HG03066 (cell line): Measurements from ENCODE around the gene GMEB2.
"Not testable (repeated sequence)": the region's sequence is repeated elsewhere in the genome, so short reads cannot be mapped to it uniquely, and the experiment has no call there.

Source experiments
- ATAC-seq: cut with Tn5 transposase; IDR thresholded peaks from one replicate; pipeline ENCODE4 v1.9.1; 2021; ENCODE audit warnings: low read depth; ENCODE audit not compliant: unreplicated experiment

The GMEB2 gene

DNA sequence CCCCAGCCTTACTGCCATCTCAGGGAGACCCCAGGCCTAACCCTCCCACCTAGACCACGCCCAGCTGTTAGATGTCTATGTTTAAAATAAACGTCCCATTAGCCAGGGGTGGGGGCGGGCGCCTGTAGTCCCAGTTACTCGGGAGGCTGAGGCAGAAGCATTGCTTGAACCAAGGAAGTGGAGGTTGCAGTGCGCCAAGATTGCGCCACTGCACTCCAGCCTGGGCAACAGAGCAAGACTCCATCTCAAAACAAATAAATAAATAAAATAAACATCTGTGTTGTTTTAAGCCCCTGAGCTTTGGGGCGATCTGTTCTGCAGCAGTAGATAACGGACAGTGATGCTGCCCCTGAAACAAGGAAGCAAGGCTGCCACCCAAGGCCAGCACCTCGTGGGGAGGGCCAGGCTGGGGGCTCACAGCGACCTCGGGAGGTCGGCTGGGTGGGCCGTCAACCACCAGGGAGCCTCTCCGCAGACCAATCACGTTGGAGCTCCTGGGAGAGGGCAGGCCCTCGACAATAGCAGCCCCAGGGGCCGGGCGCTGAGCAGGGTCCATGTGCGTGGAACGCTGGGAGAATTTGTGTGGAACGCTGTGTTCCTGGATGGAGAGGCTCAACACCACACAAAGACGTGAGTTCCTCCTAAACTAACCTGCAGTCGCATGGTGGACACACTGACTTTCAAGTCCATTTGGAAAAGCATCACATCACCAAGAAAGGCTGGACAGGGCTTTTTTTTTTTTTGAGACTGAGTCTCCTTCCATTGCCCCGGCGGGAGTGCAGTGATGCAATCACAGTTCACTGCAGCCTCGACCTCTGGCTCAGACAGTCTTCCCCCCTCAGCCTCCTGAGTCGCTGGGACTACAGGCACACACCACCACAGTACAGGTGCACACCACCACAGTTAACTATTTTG lies 51.8 kb downstream of the GMEB2 start:
- no peak for ATAC-seq

DNA sequence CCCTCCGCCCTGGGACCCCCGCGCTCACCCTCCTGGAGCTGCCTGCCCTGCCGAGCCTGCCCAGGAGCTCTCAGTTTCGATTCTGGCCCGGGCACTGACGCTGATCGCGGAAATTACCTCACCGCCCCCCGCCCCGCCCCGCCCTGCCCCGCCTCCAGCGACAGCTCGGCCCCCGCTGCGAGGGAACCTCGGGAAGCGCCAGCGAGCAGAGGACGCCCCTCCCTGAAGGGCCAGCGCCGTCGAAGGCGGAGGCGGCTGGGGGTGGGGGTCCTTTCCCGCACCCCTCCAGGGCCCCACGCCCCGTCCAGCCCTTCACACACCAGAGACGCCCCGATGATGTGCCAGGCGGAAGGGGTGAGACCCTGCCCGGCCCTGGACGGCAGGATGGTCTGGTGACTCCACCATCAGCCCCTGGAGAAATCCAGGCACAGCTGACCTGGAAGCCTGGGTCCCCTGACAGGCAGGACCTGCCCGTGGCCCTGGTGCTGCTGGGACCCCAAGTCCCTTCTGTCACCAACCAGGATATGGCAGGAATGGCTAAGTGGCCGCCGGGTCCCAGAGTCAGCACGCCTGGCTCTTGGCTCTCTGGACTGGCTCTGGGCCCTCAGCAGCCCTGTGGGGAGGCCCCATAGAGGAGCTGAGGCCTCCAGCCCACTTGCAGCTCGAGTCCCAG lies 52.6 kb downstream of the GMEB2 start, which contains the start of gene HELZ2:
HELZ2 (minus strand) TSS at position 84 of the 673 bp plus-strand sequence. CDS start 1,854 bp downstream, outside the sequence.
- no peak for ATAC-seq

GRCh38 chr20:63573647-63574131 lies 53.2 kb downstream of the GMEB2 start:
- no peak for ATAC-seq

DNA sequence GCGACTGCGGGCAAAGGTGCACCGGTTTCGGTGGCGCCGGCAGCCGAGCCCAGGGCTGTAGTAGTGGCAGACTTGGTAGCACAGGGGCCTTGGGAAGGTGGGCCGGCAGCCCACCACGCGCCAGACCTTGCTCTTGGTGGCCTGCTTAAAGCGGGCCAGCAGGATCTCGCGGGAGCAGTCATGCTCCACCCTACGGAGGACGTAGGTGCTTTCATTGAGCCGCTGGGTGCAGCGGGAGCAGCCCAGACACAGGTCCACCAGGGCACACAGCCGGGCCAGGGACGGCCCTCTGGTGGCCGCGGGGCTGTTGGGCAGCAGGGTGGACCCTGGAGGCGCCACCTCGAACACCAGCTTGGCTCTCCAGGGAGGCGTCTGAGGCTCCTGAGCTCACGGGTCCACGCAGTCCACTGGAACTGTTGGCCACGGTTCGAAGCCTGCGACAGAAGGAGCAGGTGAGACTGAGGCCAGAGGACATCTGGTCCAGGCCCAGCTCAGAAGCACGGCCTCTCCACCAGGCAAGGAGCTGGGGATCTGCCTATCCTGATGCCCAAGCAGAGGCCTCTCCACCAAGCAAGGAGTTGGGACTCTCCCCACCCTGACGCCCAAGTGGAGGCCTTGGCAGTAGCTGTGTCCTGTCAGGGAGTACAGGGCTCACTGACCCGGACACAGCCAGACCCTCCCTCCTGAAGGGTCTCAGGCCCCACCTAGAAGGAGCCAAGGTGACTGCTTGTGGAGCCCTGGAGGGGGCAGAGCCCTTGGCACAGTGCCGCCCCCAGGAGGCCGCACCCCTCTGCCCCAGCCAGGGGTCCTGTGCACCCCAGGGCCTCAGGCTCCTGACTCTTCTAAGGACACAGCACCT lies 53.9 kb downstream of the GMEB2 start:
- ATAC-seq = no peak

DNA sequence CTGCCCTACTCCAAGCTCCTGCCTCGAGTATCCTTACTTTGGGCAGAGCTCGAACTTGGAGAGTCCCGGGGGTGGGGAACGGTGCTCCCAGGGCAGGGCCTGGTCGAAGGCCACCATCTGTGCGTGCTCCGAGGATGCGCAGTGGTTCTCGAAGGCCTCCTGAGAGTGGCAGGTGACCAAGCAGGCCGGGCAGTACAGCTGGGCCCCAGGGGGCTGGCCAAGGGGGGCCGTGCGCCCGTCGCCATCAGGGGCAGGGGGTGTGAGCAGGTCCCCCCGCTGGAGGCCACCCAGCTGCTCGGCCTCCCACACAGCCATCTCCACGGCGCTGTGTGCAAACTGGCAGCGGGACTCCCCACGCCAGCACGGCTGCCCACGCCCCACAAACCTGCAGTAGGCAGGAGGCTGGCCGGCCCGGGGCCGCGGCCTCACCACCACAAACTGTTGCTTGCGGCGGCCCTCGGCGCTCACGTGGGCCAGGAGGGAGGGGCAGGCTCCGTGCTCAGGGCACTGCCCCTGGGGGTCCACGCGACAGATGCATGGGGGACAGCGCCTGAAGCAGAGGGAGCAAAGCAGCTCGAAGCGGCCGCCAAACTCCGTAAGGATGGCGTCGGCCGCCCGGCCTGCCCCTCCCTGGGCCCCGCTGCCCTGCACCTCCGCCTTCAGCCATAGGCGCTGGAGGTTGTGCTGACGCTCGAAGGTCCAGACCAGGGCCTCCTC lies 54.7 kb downstream of the GMEB2 start:
- ATAC-seq = no peak

GRCh38 chr20:63571087-63571478 lies 55.8 kb downstream of the GMEB2 start:
- not testable (repeated sequence) for ATAC-seq

DNA sequence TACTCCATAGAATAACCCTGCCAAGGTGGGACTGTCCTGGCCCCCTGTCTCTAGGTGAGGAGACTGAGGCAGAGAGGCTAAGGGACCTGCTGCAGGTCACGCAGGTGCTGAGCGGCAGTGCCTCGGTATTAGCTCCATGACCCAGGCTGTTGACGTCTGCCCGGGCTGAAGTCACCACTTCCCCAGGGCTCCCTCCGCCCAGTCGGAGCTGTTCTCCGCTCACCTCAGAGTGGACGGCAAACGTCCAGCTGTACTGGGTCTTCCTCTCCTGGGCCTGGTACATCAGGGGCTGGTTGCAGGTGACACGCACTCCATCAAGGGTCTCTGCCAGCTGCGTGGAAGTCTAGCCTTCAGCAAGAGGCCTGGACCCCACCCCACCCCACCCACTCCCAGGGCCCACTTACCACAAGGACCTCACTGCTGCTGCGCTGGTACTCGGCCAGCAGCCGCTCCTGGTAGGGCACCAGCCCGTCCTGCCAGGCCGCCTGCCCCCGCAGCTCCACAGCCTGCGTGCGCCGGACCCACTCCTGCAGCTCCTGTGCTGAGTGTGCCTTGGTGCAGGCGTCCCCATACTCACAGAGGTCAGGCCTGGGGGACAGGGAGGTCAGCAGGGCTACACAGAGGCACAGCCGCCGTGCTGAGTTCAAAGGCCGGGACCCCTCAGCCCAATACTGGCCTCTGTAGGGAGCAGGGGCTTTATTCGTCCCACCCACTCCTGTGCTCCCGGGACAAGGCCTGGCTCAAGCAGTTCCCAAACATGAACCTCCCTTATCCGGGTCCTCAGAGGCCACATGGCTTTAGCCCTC lies 56.4 kb downstream of the GMEB2 start:
- ATAC-seq = no peak

- ATAC-seq = no peak
Measured at GRCh38 chr20:63568986-63569949, 57.6 kb downstream of the GMEB2 start.

GRCh38 chr20:63568170-63568981 lies 58.5 kb downstream of the GMEB2 start:
- ATAC-seq = no peak

- peak; percentile 72 for ATAC-seq
Measured at GRCh38 chr20:63567386-63568169, 59.3 kb downstream of the GMEB2 start.

DNA sequence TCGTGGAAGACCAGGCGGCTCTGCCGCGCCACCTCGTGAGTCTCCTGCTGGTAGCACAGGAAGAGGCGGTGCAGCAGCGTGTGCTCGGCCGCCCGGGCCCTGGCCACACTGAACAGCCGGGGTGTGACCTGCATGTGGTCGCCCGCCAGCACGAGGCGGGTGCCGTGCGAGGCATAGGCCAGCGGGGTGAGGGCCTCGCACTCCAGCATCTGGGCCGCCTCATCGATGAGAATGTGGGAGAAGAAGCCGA lies 59.8 kb downstream of the GMEB2 start:
- ATAC-seq = no peak

DNA sequence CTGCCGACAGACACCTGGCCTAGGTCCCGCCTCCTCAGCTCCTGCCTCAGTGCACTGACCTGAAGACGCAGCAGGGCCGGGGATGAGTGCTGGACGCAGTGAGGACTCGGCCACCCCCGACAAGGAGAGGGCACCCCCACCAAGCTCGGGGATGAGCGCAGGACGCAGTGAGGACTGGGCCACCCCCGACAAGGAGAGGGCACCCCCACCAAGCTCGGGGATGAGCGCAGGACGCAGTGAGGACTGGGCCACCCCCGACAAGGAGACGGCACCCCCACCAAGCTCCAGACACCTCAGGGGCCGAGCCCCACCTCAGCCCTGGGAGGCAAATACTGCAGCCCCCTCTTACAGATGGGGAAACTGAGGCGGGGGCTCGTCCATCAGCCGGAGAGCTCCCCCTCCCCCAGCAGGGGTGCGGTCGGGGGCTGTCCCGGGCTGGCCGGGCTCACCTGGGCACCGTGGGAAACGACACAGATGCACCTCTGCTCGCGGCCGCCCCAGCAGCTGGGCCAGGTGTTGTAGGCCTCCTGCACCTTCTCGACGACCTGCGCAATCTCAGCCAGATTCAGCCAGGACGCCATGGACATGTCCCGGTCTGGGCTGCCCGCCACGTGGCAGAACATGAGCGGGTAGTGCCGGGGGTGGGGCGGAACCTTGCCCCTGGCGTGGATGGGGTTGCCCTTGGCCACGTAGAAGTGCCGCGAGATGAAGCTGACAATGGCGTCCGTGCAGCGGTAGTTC lies 60.3 kb downstream of the GMEB2 start:
- ATAC-seq = no peak

DNA sequence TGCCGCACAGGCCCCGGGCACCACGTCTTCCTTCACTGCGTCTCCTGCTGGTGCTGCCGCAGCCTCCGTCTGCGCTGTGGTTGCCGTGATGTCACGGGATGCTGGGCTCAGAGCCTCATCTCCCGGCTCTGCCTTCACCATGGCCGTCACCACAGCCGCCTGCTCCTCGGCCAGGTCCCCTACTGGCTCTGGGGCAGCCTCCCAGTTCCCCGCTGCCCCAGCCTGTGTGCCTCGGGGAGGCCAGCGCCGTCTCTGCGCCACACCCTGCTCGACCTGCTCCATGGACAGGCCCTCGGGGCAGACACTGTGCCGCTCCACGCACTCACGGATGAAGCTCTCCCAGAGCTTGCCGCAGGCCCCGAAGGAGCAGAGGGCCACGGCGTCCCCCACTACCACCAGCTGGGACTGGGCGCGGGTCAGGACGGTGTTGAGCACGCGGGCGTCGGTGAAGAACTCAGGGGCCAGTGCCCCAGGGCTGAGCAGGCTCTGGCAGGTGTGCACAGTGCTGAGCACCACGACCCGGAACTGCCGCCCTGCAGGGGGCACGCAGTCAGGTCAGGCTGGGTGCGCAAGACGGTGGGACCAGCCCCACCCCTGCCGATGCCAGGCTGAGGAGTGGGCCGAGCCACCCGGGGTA lies 61.1 kb downstream of the GMEB2 start:
- no peak for ATAC-seq

DNA sequence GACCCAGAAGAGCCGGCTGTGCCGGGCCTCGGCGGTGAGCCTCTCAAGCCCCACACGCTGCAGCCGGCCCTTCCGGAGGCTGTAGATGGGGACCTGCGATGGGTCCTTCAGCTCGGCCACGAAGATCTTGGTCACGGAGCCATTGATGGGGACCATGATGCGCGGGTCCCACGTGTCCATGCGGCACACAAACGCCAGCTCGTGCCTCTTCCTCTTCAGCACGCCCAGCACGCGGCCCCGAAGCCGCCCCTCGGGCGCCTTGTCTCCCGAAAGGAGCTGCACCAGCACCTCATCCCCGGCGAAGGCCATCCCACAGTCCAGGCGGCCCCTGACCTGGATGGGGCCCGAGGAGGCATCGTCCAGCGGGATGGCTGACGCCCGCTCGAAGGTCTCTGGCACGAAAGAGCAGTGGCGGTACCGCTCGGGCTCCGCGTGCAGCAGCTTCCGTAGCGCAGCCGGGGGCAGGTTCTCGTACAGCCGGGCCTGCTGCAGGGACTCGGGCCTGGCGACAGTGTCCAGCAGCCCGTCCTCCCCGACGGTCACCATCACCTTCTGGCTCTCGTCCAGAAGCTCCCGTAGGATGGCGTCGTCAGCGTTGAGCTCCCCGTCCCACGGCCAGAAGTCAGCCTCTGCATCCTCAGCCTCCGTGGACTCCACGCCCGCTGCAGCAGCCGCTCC lies 61.7 kb downstream of the GMEB2 start:
- no peak for ATAC-seq
